NCI-H524 treated with DMSO at 0.1 percent for 48 hours (cell line): ENCODE results near the gene IGLL1.

ENCODE experiments used
- DNase-seq: peaks from one replicate; lab custom pipeline; 2025; lab: John Stamatoyannopoulos, UW

The IGLL1 gene

GRCh38 chr22:23527971-23528740 lies 51.9 kb downstream of the IGLL1 start:
- no peak for DNase-seq

DNA sequence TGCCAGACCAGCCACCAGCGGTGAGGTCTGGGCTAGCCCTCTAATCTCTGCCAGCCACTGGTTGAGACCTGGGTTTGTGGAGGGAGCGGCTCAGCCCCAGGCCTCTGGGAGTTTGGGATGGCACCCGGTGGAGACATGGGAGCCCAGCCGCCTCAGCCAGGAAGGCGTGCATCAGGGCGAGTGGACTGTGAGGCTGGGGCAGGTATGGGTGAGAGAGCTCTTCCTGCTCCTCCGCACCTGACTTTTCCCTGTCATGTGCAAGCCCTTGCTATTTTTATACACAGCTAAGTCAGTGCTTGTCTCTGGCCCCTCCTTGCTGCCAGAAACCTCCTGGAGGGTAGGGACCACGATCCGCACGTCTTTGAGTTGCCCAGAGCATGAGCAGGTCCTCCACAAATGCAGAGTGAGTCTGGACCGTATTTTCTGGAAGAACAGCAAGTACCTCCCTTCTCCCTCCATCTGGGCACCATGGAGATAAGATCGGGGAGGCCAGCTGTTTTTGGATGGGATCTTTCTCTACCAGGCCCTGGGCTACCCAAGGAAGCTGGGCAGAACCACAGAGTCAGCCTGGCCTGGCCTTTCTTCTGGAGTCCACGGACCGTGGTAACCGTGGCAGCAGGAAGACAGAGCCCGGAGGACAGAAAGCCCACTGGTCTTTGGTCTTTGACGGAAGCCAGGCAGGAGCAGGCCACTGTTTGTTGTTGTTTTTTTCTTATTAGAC lies 53.3 kb downstream of the IGLL1 start:
- DNase-seq = no peak

DNA sequence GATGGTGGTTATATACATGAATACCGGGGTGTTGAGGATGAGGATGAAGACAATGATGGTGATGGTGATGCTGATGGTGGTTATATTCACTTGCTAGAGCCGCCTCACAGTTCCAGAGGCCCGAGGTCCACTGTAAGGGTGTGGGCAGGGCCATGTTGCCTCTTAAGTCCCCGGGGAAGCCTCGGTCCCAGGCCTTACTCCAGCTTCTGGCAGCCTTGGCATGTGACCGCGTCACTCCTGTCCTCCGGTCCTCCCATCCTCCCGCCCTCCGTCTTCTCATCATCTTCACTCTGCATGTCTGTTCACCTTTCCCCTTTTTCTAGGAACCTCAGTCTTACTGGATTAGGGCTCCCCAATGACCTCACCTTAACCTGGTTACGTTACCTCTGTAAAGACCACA lies 54.6 kb downstream of the IGLL1 start:
- DNase-seq = no peak

GRCh38 chr22:23524226-23524625 lies 55.9 kb downstream of the IGLL1 start:
- DNase-seq = no peak

DNA sequence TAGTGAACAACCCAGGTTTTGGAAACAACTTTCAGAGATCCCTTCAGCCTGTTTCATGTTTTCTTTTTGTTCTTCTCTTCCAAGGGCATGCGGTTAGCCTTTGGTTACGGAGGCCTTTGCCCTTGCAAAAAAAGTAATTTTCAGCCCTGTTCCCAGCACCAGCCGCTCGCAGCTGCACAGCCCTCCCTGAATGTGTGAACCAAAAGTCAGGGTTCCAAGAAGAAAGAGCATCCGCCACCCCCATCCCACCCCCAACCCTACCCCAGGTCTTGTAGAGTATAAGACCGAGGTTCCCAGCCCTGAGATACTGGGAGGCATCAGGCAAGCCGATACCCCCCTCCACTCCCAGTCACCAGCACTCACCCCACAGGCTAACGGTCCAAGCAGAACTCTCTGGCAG lies 56.4 kb downstream of the IGLL1 start:
- no peak for DNase-seq
